Measurements from ENCODE around the gene MAPK8.

The MAPK8 gene

DNA sequence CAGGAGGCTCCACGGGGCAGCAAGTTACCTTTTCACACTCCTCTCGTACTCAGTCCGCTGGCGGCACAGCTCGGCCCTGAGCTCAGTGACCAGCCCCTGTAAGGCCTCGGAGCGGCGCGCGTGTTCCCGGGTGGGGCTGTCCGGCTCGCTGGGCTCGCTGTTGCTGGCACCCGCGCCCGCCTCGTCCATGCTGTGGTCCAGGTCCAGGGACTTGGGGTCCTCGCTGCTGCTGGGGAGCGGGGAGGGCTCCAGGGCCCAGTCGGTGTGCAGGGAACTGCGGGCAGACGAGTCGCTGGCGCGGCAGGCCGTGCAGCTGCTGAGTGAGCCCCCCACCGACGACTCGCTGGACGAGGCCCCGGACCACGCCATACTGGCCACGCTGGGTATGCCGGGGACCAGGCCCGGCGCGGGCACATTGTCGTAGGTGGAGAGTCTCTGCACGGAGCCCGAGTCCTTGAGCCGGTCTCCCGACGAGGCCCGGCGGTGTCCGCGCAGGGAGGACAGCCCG, 143.8 kb downstream of the MAPK8 start:
- DNase-seq (ENCODE audit: low spot score): no peak

DNA sequence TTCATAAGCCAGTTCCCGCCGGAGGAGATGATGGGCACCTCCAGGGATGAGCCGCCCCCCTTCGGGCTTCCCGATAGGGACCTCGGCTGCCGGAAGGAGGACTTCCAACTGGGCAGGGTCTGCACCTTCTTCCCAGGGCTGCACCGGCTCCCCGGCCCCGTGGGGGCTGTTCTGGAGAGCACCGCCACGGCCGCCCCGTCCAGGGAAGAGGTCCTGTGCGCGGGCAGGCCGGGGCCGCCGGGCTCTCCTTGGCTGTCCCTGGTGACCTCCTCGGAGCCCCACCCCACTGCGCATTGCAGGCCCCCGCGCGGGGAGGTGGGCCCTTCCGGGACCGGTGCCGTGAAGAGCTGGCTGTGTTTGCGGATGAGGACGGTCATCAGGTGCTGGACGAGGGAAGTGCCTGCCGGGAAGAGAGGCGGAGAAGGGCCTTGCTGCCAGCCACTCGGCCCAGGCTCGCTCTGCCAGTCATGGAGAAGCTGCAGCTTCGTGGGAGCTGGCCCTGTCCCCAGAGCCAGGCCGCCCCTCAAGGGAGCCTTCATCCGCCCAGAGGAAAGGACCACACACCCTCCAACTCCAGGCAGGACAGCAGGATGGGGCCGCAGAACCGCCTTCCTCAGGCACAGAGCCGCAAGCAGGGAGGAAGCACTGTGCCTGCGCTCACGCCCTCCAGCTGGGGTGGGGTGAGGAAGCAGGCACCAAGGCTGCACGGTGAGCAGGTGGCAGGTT, 144.4 kb downstream of the MAPK8 start:
- no peak for DNase-seq (ENCODE audit: low spot score)

DNA sequence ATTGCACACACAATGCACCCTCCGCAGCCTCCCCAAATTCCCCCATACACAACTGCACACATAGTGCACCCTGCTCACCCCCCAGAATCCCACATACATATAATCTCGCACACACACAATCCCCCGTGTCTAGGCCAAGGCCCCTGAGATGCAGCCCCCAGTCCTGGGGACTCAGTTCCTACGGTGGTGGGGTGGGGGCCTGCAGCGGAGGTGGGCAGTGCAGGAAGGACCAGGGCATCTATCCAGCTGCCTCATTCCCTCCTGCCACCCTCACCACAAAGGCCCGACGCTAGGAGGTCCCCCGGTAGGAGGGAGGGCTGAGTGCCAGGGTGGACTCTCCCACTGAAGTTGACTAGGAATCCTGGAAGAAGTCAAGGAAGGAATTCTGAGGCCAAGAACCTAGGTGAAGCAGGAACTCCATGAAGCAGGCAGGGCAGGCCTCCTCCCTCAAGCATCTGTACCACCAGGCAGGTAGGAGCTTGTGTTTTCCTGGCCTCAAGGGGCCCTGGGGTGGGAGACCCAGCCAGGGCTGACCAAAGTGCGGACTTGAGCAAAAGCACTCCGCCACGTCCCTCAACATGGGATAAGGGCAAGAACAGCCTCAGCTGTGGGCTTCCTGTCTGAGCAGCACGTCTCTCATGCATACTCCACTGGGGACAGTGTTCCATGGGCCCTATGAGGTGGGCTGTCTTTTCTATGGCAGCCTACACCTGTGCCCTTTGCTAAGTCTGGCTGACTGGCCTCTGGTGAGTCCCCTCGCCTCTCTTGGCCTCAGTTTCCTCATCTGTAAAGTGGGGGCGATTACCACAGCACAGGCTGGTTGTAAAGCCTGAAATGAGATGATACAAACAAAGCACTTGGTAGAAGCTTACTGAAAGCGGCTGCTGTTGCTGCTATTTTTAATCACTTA, 145.7 kb downstream of the MAPK8 start:
- no peak for DNase-seq (ENCODE audit: low spot score)

DNA sequence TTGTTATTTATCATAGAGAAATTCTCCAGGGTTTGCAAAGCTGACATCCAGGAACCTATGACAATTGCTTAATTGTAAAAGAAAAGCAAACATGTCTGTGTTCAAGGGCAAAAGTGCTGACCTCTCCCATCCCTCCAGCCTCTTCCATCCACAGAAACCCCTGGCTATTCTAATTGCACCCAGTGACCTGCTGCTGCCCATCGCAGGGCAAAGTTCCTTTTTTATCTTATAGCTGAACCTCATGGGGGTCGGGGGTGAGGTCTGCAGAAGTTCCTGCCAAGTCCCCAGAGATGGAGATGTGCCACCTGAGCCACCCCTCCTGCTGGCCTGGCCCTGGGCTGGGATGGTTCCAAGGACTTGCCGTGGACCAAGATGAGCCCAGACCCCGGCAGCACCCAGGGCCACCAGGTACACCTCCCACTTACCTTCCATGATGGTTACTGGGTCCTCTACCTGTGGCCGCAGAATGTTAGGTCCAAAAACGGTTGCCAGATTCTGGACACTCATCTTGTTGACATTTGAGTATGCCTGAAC, 146.5 kb downstream of the MAPK8 start:
- no peak for DNase-seq (ENCODE audit: low spot score)

DNA sequence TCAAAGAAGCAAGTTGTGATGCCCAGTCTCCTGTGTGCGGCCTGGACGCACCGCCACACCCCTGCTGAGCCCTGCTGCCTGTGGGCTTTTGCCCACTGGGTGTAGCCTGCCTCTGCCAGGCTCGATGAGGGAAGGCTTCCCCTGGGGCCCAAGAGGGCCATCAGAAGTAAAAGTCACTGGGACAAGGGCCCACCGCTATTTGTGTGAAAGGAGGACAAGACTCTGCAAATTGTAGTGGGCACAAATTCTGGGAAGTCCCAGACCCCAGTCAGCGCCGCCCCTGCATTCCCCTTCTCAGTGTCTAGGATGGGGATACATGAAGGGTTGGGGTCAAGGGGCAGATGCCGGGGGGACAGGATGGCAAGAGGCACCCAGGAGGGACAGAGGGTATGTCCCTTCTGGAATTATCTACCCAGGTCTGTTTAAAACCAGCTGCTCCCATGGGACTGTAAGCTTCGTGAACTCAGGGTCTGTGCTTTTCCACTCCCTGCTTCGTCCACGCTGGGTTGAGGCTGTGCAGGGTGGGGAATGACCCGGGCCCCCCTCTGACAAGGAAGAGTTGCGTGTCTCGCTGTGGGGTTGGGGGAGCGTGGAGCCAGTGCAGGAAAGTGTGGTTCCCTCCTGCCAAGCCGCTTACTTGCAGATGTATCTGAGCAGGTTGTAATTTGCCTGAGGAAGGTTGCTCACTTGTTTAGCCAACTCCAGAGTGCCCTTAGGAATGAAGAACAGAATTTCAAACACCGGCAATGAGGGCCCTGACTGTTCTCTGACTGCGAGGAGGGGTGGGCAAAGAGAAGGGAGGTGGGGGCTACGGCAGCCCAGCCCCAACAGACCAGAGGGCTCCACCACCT, 147.2 kb downstream of the MAPK8 start:
- no peak for DNase-seq (ENCODE audit: low spot score)

DNA sequence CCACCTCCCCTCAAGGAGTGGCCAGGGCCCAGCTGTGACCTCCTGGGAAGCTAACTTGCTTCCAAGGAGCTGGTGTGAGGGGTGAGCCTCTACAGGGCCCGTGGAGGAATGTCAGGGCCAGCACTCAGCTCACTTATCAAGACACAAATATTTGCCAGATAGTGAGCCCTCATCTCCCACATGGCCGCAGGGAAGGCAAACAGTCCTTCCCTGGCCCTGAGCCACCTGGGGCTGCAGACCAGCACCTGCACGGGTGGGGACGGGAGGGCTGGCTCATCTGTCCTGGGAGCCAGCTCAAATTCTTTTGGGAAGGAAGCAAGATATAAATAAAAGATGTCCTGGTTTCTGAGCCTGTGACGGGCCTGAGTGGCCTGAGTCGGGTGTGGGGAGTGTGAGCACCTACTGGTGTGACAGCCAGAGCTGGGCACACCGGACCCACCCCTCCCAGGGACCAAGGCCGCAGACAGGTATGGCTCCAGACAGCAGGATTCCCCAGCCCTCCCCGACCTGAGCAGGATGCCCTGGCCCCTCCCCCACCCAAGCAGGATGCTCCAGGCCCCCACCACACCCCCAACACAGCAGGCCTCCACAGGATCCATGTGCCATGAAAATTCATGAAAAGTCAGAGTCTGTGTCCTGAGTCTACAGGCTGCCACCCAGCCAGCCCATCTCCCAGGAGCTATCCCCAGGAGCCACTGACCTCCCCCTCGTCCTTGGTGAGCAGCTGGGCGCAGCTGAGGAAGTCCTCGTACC, 148.0 kb downstream of the MAPK8 start:
- DNase-seq (ENCODE audit: low spot score): no peak

DNA sequence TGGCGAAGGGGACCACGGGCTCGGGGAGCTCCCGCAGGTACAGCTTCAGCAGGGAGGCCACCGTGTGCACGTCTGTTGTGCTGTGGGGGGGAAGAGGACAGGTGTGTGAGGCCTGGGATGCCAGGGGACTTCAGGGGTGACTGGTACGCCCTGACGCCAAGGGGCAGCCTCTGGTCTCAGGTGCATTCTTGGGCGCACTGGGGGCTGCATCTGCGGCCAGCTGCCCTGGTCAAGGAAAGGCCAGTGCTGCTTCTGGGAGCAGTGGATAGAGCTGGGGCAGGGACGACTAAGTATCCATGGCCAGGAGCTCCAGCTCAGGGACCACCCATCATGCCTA, 148.5 kb downstream of the MAPK8 start:
- no peak for DNase-seq (ENCODE audit: low spot score)

DNA sequence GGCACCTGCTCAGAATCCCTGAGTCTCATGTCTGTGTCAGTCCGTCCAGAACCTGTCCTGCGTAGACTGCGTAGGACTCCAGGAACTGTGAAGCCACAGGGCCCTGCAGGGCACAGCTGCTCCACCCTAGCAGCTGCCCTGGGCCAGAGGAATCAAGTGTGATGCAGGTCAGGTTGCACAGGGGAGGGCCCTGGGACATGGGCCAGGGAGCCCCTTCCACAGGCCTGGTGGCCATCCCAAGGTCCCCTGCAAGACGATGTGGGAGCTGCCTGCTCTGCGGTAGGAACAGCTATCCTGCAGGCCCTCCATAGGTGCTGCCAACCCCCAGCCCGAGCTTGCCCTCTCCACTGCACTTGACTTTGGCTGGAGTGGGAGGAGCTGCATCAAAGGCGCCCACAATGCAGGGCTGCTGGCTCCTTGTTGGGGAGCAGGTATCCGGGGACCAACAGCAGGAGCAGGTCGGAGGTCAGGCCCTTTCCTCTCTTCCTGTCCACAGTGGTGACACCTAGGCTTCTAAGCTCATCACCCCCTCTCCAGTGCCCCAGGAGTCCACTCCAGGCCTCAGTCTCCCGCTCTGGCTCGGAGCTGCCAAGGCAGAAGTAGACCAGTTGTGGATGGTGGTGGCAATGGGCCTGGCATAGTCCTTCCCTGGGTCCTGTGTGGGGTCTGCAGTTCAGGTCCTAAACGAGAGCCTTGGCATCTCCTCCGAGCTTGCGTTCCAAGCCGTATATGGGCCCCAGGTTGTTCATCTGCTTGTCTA, 149.1 kb downstream of the MAPK8 start:
- DNase-seq (ENCODE audit: low spot score): no peak

DNA sequence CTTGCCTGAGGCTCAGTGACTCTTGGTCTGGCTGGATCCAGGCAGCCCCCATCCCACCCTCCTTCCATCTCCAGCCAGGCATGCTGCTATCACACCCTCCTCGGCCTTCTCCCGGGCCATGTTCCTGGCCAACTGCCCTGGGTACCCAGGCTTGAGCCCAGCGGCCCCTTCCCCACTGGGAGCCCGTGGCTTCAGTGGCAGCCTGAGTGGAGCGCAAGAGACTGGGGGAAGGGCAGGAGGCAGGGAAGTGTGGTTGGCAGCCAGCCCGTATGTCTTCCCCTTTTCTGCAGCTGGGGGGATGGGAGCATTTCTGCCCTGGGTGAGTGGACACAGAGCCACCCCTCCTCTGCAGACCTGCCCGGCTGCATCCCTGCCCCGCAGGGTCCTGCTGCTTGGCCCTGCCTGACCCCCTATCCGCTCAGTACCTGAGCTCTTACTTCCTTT, 149.9 kb downstream of the MAPK8 start:
- DNase-seq (ENCODE audit: low spot score): no peak

DNA sequence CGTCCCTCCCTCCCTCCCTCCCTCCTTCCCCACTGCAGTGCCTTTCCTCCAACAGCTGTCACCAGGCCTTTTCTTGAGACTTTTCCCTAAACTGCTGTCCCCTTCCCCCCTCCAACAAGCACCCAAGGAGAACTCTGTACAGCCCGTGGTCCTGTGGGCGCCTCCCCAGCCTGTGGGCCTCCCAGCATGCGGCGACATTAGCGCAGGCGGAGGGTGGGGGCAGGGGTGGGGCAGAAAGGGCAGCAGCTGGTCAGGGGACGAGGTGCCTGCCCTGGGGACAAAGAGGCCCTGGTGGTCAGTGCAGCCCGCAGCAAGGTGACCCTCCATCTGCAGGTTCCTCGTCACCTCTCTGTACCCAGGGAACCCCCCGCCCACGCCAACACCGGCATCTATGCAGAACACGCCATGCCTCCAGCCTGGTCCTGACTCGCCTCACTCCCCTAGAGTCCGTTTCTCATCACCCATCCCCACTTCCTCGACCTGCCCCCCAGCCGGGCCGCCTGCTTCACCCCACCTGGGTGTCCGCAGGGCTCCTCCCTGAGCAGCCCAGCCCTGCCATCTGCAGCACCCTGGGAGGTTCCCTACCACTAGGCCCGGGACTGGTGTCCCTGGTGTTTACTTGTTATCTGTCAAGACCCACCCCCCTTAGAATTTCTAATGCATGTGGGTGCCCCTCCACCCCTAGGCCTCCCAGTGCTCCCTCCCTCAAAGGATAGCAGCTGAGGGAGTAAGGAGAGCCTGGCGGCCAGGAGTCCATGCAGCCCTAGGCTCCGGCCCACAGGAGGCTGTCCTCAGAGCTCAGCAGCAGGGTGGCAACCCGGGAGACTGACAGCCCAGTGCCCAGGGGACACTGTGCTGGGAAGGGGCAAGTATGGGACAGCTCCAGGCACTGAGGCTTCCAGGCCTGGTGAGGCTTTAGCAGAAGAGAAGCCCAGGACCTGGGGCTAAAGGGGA, 150.6 kb downstream of the MAPK8 start:
- DNase-seq (ENCODE audit: low spot score): no peak

DNA sequence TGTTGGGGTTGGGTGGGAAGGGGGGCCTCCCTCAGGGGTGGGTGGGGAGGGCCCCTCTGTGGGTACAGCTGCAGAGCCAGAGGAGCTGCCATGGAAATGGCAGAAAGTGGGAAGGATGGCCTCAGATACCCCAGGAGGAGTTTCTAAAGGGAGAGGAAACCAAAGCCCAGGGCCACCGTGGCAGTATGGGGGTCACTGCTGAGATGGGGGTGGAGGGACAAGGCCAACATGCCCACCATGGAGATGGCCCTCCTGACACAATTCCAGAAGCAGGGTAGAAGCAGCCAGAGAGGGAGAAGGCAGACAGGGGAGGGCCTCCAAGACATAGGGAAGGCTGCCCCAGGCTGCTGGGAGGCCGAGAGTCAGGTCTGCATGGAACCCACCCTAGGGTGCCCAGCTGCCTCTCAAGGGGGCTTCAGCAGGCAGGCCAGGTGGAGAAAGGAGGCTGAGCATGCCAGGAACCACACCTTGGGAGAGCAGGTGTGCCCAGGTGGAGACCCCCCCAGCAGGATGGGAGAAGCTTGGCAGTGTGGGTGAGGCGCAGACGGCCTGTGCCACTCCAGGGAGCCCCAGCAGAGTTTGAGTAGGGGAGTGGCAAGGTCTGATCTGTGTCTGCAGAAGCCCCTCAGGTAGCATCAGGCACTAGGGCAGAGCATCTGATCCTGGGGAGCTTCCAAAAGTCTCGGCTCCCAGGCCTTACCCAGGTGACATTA, 151.6 kb downstream of the MAPK8 start:
- no peak for DNase-seq (ENCODE audit: low spot score)

DNA sequence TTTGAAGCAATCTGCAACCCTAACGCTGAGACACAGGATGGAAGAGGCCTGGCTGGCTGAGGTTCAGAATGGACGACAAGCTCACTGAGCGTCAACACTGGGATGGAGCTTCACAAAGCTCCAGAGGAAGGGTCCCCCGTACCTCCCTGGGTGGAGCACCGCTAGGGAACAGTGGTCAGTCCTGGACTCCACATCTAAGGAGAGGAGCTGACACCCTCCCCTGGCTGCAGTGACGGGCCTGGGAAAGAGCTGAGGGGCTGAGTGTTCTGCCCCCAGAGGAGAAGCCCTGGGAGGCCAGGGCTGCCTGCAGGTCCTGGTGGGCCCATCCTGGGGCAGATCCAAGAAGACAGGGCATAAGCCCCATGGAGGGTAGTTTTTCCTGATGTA, 152.2 kb downstream of the MAPK8 start:
- DNase-seq (ENCODE audit: low spot score): no peak

DNA sequence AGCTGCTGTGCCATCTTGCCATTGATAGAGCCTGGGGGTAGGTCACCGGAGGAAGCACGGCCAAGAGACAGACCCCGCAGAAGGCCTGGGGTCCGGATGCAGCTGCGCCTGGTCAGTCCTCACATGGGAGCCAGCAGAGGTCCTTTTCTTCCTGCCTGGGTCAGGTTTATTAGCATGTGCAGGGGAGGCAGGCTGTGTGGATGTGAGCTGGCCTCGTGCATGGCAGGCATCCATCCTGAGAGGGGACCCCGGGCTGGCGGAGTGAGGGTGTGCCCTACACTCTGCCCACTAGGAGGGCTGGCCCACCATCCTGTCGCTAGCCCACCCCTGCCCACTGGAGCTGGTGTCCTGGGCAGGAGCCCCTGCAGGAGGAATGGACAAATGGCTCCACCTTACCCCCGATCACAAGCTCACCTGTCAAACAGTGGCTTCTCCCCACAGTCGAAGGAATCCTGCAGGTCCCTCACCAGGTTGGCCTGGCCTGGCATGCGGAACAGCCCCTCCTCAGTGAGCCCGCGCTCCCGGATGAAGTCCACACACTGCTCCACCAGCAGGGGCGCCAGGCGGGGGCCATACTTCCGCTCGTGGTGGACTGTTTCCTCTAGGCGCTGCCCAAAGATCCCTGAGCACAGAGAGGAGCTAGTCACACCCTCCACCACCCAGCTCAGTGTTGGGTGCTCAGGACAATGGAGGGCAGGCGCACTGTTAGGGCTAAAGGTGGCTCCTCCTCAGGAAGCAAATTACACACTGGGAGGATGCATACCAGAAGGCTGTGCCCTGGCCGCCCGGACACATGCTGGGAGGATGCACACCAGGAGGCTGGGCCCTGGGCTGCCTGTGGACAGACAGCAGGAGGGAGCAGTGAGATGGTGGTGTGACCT, 153.0 kb downstream of the MAPK8 start:
- DNase-seq (ENCODE audit: low spot score): no peak

DNA sequence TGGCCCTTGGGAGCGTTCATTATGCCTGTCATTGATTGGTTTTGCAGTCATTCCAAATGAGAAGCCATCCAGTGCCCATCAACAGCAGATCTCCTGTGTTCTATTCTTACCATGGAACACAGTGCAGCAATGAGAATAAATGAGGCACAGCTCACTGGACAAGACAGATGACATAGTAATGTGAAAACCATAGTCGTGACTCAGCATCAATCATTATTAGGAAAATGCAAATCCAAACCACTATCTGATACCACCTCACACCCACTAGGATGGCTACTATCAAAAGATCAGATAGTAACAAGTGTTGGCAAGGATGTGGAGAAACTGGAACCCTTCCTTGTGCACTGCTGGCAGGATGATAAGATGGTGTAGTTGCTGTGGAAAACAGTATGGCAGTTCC, 153.7 kb downstream of the MAPK8 start:
- DNase-seq (ENCODE audit: low spot score): no peak

DNA sequence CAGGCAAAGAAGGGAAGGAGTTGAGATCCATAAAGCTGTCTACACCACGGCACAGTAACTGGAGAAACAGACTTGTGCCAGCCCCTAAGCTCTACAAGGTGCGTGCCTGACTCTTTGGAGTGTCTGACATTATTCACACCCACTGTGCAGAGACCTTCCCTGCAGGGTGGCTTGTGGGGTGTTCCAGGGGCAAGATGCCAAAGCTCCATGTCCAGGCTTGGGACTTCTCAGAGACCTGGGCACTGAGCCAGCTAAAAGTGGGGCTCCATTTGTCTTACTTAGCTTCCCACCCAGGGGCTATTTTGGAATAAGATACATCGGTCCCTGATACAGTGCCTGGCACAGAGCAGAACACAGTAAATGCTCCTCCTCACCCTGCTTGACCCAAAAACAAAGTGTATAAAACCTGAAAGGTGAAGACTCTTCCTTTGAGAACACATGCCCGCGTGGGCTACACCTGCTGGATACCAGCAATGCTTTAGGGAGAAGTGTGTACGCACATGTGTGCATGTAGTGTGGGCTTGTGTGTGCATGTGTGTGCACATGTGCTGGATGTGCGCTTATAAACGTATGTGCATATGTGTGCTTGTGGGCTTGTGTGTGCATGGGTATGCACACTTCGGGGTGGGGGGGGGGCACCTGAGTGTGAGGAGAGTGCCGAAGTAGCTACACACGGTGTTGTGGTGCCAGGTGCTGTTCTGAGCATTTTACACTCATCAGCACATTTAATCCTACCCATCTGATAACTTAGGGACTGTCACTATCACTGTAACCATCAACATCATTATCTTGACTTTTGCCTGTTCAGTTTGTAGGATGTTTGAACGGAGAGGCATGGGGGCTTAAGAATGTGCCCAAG, 155.4 kb downstream of the MAPK8 start:
- DNase-seq (ENCODE audit: low spot score): no peak

DNA sequence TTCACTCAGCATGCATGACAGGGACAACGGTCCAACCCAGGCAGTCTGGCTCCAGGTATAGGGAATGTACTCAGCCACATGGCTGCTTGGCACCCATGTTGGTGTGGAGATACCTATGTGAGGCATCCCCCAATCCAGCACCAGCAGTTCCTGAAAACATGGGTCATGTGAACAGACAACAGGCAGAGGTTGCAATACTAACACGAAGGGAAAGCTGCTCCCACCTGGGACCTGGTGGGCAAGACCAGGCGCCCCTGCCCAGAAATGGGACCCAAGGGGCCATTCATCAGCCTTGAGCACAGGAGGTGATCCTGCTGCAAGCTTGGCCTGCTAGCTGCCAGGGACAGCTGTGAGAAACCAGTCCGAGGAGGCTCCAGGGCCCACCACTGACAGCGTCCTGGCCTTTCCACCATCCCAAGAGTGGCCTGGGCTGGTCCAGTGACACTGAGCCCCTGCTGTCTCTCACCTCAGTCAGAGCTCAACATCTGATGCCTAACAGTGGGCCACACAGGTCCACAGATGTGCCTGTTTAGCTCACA, 156.1 kb downstream of the MAPK8 start:
- no peak for DNase-seq (ENCODE audit: low spot score)

Measured in activated CD4-positive, alpha-beta T cell treated with anti-CD3 and anti-CD28 coated beads, Interleukin-2, Interleukin-4, amounts not matched to agents 100 ng/mL and 50 ng/mL, durations not matched to agents 16 hours and 8 hours (primary cell).